Measurements from ENCODE around the gene RTN4.

DNA sequence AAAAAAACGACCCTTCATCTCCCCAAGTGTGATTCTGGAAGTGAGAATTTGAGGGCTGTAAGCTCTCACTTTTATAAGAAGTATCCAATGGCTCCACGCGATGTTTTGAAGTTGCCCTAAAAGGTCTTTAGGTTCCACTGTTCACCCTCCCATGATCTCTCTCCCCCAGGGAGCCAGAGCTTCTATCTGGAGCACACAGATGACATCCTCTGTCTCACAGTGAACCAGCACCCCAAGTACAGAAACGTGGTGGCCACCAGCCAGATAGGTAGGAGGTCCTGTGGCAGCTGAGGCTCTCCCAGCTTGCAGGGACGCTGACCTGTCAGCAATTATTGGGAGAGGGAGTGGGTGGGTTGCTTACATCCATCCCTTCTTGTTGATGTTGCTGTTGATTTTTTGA is 97.8 kb downstream of the RTN4 start:
- TF ChIP-seq, protein P1, sequence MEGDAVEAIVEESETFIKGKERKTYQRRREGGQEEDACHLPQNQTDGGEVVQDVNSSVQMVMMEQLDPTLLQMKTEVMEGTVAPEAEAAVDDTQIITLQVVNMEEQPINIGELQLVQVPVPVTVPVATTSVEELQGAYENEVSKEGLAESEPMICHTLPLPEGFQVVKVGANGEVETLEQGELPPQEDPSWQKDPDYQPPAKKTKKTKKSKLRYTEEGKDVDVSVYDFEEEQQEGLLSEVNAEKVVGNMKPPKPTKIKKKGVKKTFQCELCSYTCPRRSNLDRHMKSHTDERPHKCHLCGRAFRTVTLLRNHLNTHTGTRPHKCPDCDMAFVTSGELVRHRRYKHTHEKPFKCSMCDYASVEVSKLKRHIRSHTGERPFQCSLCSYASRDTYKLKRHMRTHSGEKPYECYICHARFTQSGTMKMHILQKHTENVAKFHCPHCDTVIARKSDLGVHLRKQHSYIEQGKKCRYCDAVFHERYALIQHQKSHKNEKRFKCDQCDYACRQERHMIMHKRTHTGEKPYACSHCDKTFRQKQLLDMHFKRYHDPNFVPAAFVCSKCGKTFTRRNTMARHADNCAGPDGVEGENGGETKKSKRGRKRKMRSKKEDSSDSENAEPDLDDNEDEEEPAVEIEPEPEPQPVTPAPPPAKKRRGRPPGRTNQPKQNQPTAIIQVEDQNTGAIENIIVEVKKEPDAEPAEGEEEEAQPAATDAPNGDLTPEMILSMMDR (IDR thresholded peaks at IDR 0.05; ENCODE audit: poor library complexity) = no peak
- no peak for TF ChIP-seq EZH2 (IDR thresholded peaks at IDR 0.05; ENCODE audit: borderline replicate concordance)
- TF ChIP-seq EZH2phosphoT487 (IDR thresholded peaks at IDR 0.05; ENCODE audit: low read depth, severe bottlenecking, unreplicated experiment) = no peak
